CD4-positive, alpha-beta memory T cell (primary cell): ENCODE data around the gene LSM2. TPM values are rescaled to one million over a fixed set of nuclear protein-coding genes. Genes with fewer than 3 reads are reported as not detected.

Source experiments
- CTCF ChIA-PET: fragments of 350-600 bp; sonication (Branson Sonifier 250); formaldehyde crosslinking; loops from one replicate; lab custom pipeline; 2021; ENCODE audit warnings: inconsistent platforms; ENCODE audit not compliant: partially characterized antibody; lab: Charles Lee
- POLR2A ChIA-PET: fragments of 350-600 bp; sonication (Branson Sonifier 250); formaldehyde crosslinking; loops from one replicate; lab custom pipeline; 2021; ENCODE audit not compliant: partially characterized antibody; lab: Charles Lee
- DNase-seq, 5 donors: peaks; one replicate each; pipeline versions ENCODE4 v3.0.0 to v3.0.0-alpha.2; 2020 to 2022; ENCODE audit warnings: mixed read lengths in 1 of 5
- H3K27ac ChIP-seq: one replicate; pipeline ENCODE4 v1.7.0; 2013; ENCODE audit warnings: low read depth, low read length
- H3K27me3 ChIP-seq: 2 replicates; pipeline ENCODE4 v1.7.0; 2013; ENCODE audit warnings: mild to moderate bottlenecking, low read length, moderate library complexity; ENCODE audit not compliant: insufficient read depth
- H3K36me3 ChIP-seq: 2 replicates; pipeline ENCODE4 v1.7.0; 2013; ENCODE audit warnings: mild to moderate bottlenecking, low read length, moderate library complexity; ENCODE audit not compliant: insufficient read depth
- H3K4me1 ChIP-seq: 2 replicates; pipeline ENCODE4 v1.7.0; 2013; ENCODE audit warnings: mild to moderate bottlenecking, low read length, moderate library complexity; ENCODE audit not compliant: insufficient read depth
- H3K4me3 ChIP-seq, 2 donors: one replicate each; pipeline ENCODE4 v1.7.0; 2013; ENCODE audit warnings: low read length in 2 of 2, mild to moderate bottlenecking in 1 of 2
- H3K9me3 ChIP-seq, 2 donors: one replicate each; pipeline ENCODE4 v1.7.0; 2013; ENCODE audit warnings: low read length in 2 of 2, control low read depth in 1 of 2; ENCODE audit not compliant: control insufficient read depth in 1 of 2
- H3K27ac Mint-ChIP-seq, 7 donors: one replicate each; pipeline ENCODE4 v1.8.0; 2020 to 2021; ENCODE audit warnings: mixed read lengths in 7 of 7, mild to moderate bottlenecking in 6 of 7, inconsistent platforms in 3 of 7, moderate library complexity in 3 of 7
- H3K27me3 Mint-ChIP-seq, 2 donors: one replicate each; pipeline ENCODE4 v1.8.0; 2020 to 2021; ENCODE audit warnings: mixed read lengths in 2 of 2
- H3K36me3 Mint-ChIP-seq, 2 donors: one replicate each; pipeline ENCODE4 v1.8.0; 2020 to 2021; ENCODE audit warnings: mixed read lengths in 2 of 2, inconsistent platforms in 1 of 2, mild to moderate bottlenecking in 1 of 2
- H3K4me1 Mint-ChIP-seq, 4 donors: one replicate each; pipeline ENCODE4 v1.8.0; 2020 to 2021; ENCODE audit warnings: mixed read lengths in 4 of 4, mild to moderate bottlenecking in 1 of 4
- H3K4me3 Mint-ChIP-seq, 8 donors: one replicate each; pipeline ENCODE4 v1.8.0; 2020 to 2021; ENCODE audit warnings: mixed read lengths in 8 of 8, mild to moderate bottlenecking in 7 of 8, moderate library complexity in 6 of 8, inconsistent platforms in 3 of 8
- H3K9me3 Mint-ChIP-seq, 8 donors: one replicate each; pipeline ENCODE4 v1.8.0; 2020 to 2021; ENCODE audit warnings: mixed read lengths in 8 of 8, mild to moderate bottlenecking in 5 of 8, inconsistent platforms in 3 of 8, moderate library complexity in 1 of 8
- intact Hi-C: fragments of 100-400 bp; cut with micrococcal nuclease; formaldehyde crosslinking; loops from one replicate; pipeline ENCODE4 v1.15.1; 2023
- polyA plus RNA-seq, 2 donors: library from polyadenylated mRNA; unstranded; fragments of 300-500 nt; fragmentation: Illumina TruSeq; gene quantifications; one replicate each; pipeline ENCODE4 v1.2.3, GENCODE V29; 2021
- total RNA-seq, 2 experiments: library from RNA; stranded (reverse); gene quantifications; one replicate each; pipeline ENCODE4 v1.2.3, GENCODE V29; 2021

Gene LSM2
- total and polyA plus RNA-seq, 4 experiments from 2014 or later: 30.0 to 80.4 (median 51.0) TPM

GRCh38 chr6:31775633-31776484, 30.9 kb downstream of the LSM2 start:
- Mint-ChIP-seq H3K9me3 (no peaks in the 10 kb centered on the region), H3K27ac (peak overlapping the region; percentile 29 to 78 (median 66)), H3K27me3 (no peaks in the 10 kb centered on the region), H3K36me3 (peaks cover 0 to 24% of the 10 kb centered on the region in 2 donors), H3K4me1 (peaks cover 18 to 54% (median 39%) of the 10 kb centered on the region in 4 donors), H3K4me3 (peak overlapping the region in 5 of 8 donors; percentile 44 to 73 (median 61))
- no peak overlapping the region for H3K4me3 ChIP-seq
- peak overlapping the region; percentile 46 for H3K27ac ChIP-seq
- H3K27me3 ChIP-seq: no peaks in the 10 kb centered on the region
- ChIA-PET CTCF (interaction anchor here (1.5 to 12.8 kb wide), 3 partner anchors 11 to 42 kb away, joined by 4 to 173 read pairs (median 5); partner anchors contain the start of genes CLIC1, DDAH2 and MSH5), POLR2A (interaction anchor here (1.1 to 7.1 kb wide), 5 partner anchors 19 to 87 kb away, joined by 4 to 78 read pairs (median 6); partner anchors contain the start of genes CLIC1, HSPA1B, LSM2 and MSH5)
- no peak for DNase-seq
- H3K9me3 ChIP-seq: no peaks in the 10 kb centered on the region
- peaks cover 14% of the 10 kb centered on the region for H3K36me3 ChIP-seq
- intact Hi-C loops: loop anchor here (2.0 kb wide), 1 partner anchor 19 kb away; the partner anchor contains the start of gene VARS1
- H3K4me1 ChIP-seq: peaks cover 57% of the 10 kb centered on the region

DNA sequence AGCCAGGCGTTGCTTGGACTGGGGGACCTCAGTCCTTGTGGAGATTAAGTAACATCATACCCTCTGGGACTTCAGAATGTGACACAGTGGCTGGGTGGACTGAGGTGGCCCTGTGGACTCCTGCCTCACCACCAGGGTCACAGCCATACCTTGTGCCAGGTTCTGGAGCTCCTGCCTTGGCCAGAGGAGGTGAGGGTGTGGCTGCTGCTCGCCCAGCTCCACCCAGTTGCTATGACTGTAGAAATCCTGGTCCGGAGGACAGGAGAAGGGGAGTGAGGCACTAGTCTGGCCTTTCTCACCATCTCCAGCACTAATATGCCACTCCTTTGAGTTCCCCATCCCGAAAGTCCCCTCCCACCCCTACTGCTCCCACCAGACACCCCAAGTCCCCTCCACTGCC, 31.6 kb downstream of the LSM2 start:
- H3K27ac ChIP-seq: no peak overlapping the region
- peaks cover 7% of the 10 kb centered on the region for H3K36me3 ChIP-seq
- H3K4me1 ChIP-seq: peaks cover 61% of the 10 kb centered on the region
- Mint-ChIP-seq H3K4me3 (peak overlapping the region in 3 of 8 donors; percentile 6 to 41 (median 39)), H3K27me3 (no peaks in the 10 kb centered on the region), H3K27ac (no peak overlapping the region), H3K4me1 (peaks cover 18 to 54% (median 40%) of the 10 kb centered on the region in 4 donors), H3K9me3 (no peaks in the 10 kb centered on the region), H3K36me3 (peaks cover 0 to 17% of the 10 kb centered on the region in 2 donors)
- CTCF ChIA-PET: interaction anchor here (1.5 to 12.8 kb wide), 3 partner anchors 11 to 41 kb away, joined by 4 to 173 read pairs (median 5); partner anchors contain the start of genes CLIC1, DDAH2 and MSH5
- DNase-seq: no peak
- no peaks in the 10 kb centered on the region for H3K27me3 ChIP-seq
- POLR2A ChIA-PET: interaction anchor here (1.1 to 7.1 kb wide), 4 partner anchors 20 to 52 kb away, joined by 5 to 78 read pairs (median 8); partner anchors contain the start of genes CLIC1, HSPA1B, LSM2 and MSH5
- no peak overlapping the region for H3K4me3 ChIP-seq
- H3K9me3 ChIP-seq: no peaks in the 10 kb centered on the region
- intact Hi-C loops: no loop called here

- Mint-ChIP-seq H3K4me3 (peak overlapping the region; percentile 18 to 81 (median 72)), H3K27me3 (no peaks in the 10 kb centered on the region), H3K27ac (peak overlapping the region in 5 of 7 donors; percentile 84 to 90 (median 85)), H3K9me3 (no peaks in the 10 kb centered on the region), H3K36me3 (no peaks in the 10 kb centered on the region), H3K4me1 (peaks cover 20 to 52% (median 38%) of the 10 kb centered on the region in 4 donors)
- no peak for DNase-seq
- no peaks in the 10 kb centered on the region for H3K27me3 ChIP-seq
- ChIA-PET CTCF (interaction anchor here (0.7 to 12.8 kb wide), 3 partner anchors 35 to 59 kb away, joined by 3 to 173 read pairs (median 22); partner anchors contain the start of genes CLIC1, DDAH2 and MSH5), POLR2A (interaction anchor here (0.9 to 7.1 kb wide), 8 partner anchors 24 to 58 kb away, joined by 3 to 78 read pairs (median 7); partner anchors contain the start of genes CLIC1, DDAH2, HSPA1B and LSM2)
- H3K4me1 ChIP-seq: peaks cover 56% of the 10 kb centered on the region
- H3K4me3 ChIP-seq: no peak overlapping the region
- no peaks in the 10 kb centered on the region for H3K36me3 ChIP-seq
- no peak overlapping the region for H3K27ac ChIP-seq
- intact Hi-C loops: loop anchor here (2.0 to 5.0 kb wide), 2 partner anchors 33 to 45 kb away; partner anchors contain the start of genes HSPA1A and HSPA1L
- no peaks in the 10 kb centered on the region for H3K9me3 ChIP-seq
Measured at GRCh38 chr6:31771992-31772358, 34.8 kb downstream of the LSM2 start.

- Histone ChIP-seq H3K9me3 (no peaks in the 10 kb centered on the region), H3K36me3 (no peaks in the 10 kb centered on the region), H3K27ac (no peak overlapping the region), H3K4me1 (peaks cover 45% of the 10 kb centered on the region), H3K4me3 (no peak overlapping the region), H3K27me3 (no peaks in the 10 kb centered on the region)
- intact Hi-C loops: loop anchor here (5.0 kb wide), 1 partner anchor 46 kb away; the partner anchor contains the start of genes HSPA1A and HSPA1L
- Mint-ChIP-seq H3K9me3 (no peaks in the 10 kb centered on the region), H3K4me1 (peaks cover 17 to 42% (median 30%) of the 10 kb centered on the region in 4 donors), H3K36me3 (no peaks in the 10 kb centered on the region), H3K27me3 (no peaks in the 10 kb centered on the region), H3K27ac (peak overlapping the region in 6 of 7 donors; percentile 13 to 89 (median 58)), H3K4me3 (peak overlapping the region in 3 of 8 donors; percentile 57 to 72 (median 57))
- POLR2A ChIA-PET: interaction anchor here (0.6 to 7.1 kb wide), 7 partner anchors 8 to 106 kb away, joined by 3 to 78 read pairs (median 7); partner anchors contain the start of genes CLIC1, GPANK1, HSPA1B and MSH5
- no peak for DNase-seq
- CTCF ChIA-PET: interaction anchor here (1.7 to 12.8 kb wide), 7 partner anchors 12 to 60 kb away, joined by 4 to 173 read pairs (median 11); partner anchors contain the start of genes CLIC1, DDAH2, HSPA1A and HSPA1L
Measured at GRCh38 chr6:31770860-31771259, 35.9 kb downstream of the LSM2 start.

GRCh38 chr6:31769684-31770371, 36.9 kb downstream of the LSM2 start:
- Histone ChIP-seq H3K9me3 (no peaks in the 10 kb centered on the region), H3K4me3 (no peak overlapping the region), H3K36me3 (no peaks in the 10 kb centered on the region), H3K4me1 (peaks cover 35% of the 10 kb centered on the region), H3K27ac (no peak overlapping the region), H3K27me3 (no peaks in the 10 kb centered on the region)
- peak overlapping the region in 5 of 7 donors; percentile 0 to 65 (median 36) for H3K27ac Mint-ChIP-seq
- no peaks in the 10 kb centered on the region for H3K27me3 Mint-ChIP-seq
- peaks cover 15 to 34% (median 24%) of the 10 kb centered on the region in 4 donors for H3K4me1 Mint-ChIP-seq
- peak overlapping the region in 2 of 8 donors; percentile 42 to 57 for H3K4me3 Mint-ChIP-seq
- H3K9me3 Mint-ChIP-seq: no peaks in the 10 kb centered on the region
- POLR2A ChIA-PET: interaction anchor here (0.9 to 7.1 kb wide), 11 partner anchors 28 to 105 kb away, joined by 3 to 78 read pairs (median 5); partner anchors contain the start of genes CLIC1, DDAH2, GPANK1 and HSPA1A
- peak; percentile 75 to 81 (median 80) for DNase-seq
- CTCF ChIA-PET: interaction anchor here (0.6 to 12.8 kb wide), 31 partner anchors 10 to 219 kb away, joined by 3 to 173 read pairs (median 4); partner anchors contain the start of genes APOM, CLIC1, DDAH2 and HSPA1A
- intact Hi-C loops: loop anchor here (1.0 to 5.0 kb wide), 2 partner anchors 41 to 47 kb away; partner anchors contain the start of genes DDAH2, HSPA1A and HSPA1L
- H3K36me3 Mint-ChIP-seq: no peaks in the 10 kb centered on the region
